Measurements from ENCODE around the gene SYNJ2. TPM values are rescaled to one million over a fixed set of nuclear protein-coding genes. Genes with fewer than 3 reads are reported as not detected.
"Not testable (repeated sequence)": the region's sequence is repeated elsewhere in the genome, so short reads cannot be mapped to it uniquely, and the experiment has no call there.

Gene SYNJ2
- total and polyA plus RNA-seq, 2 experiments from 2014 or later = 20.5 to 28.6 TPM

GRCh38 chr6:157964100-157964499 lies 17.6 kb upstream of the SYNJ2 start:
- in situ Hi-C loops (cut with MboI) = no loop called here
- Histone ChIP-seq H3K27me3 (replicated peaks; ENCODE audit: insufficient read depth) (no peaks in the 10 kb centered on the region), H3K9me3 (ENCODE audit: low read depth) (no peaks in the 10 kb centered on the region), H3K27ac (no peak overlapping the region), H3K4me2 (ENCODE audit: unreplicated experiment) (no peak overlapping the region), H3K79me2 (ENCODE audit: insufficient read depth) (no peaks in the 10 kb centered on the region), H3K36me3 (ENCODE audit: low read depth) (no peaks in the 10 kb centered on the region), H4K20me1 (ENCODE audit: insufficient read depth) (no peaks in the 10 kb centered on the region), H3K4me1 (ENCODE audit: insufficient read depth) (0 out of 2 replicates have a peak, but pooled peaks cover 6% of the 10 kb centered on the region), H3K4me3 (no peak overlapping the region), H3K9me2 (ENCODE audit: insufficient read depth) (no peaks in the 10 kb centered on the region), H3F3A (ENCODE audit: insufficient read depth) (0 out of 2 replicates have a peak, but pooled peaks cover 5% of the 10 kb centered on the region), H3K9ac (no peak overlapping the region), H2AFZ (no peak overlapping the region)
- no peak for TF ChIP-seq EZH2phosphoT487 (IDR thresholded peaks at IDR 0.05; ENCODE audit: insufficient read depth, low read depth)
- TF ChIP-seq EZH2 (IDR thresholded peaks at IDR 0.05; ENCODE audit: insufficient read depth, poor library complexity, severe bottlenecking) = no peak
- DNase-seq = no peak
- 65 to 67% methylated on average over 3 of the region's 3 CpGs for WGBS, 2 experiments (ENCODE audit: low coverage in 1 of 2, low lambda C conversion rate in 2 of 2, missing lambda C conversion rate in 2 of 2)

DNA sequence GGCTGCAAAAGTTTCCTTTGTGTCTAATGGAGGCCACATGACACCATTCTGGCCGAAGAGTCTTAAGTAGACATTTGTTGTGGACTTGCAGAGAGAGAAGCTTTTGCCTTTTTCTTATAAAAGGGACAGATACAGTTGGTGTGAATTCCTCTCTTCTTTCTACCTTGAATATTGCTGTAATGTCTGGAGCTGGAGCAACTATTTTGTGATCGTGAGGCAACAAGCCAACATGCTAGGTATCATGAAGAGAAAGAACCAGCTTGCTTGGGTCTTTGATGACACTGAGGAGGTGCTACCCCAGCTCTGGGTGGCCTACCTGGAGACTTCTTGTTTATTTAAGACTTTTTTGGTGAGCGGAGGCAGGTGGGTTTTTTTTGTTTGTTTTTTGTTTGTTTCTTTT lies 16.3 kb upstream of the SYNJ2 start:
- no peak overlapping the region for H3K9ac ChIP-seq
- H3K4me2 ChIP-seq (ENCODE audit: unreplicated experiment) = no peak overlapping the region
- 0 out of 2 replicates have a peak, but pooled peaks cover 7% of the 10 kb centered on the region for H3K4me1 ChIP-seq (ENCODE audit: insufficient read depth)
- H3K4me3 ChIP-seq = no peak overlapping the region
- H3K9me2 ChIP-seq (ENCODE audit: insufficient read depth) = no peaks in the 10 kb centered on the region
- H3F3A ChIP-seq (ENCODE audit: insufficient read depth) = 0 out of 2 replicates have a peak, but pooled peaks cover 5% of the 10 kb centered on the region
- H3K36me3 ChIP-seq (ENCODE audit: low read depth) = no peaks in the 10 kb centered on the region
- 89 to 99% methylated on average over 3 of the region's 3 CpGs for WGBS, 2 experiments (ENCODE audit: low coverage in 1 of 2, low lambda C conversion rate in 2 of 2, missing lambda C conversion rate in 2 of 2)
- no peak overlapping the region for H3K27ac ChIP-seq
- H3K79me2 ChIP-seq (ENCODE audit: insufficient read depth) = no peaks in the 10 kb centered on the region
- DNase-seq = no peak
- no peaks in the 10 kb centered on the region for H3K9me3 ChIP-seq (ENCODE audit: low read depth)
- H4K20me1 ChIP-seq (ENCODE audit: insufficient read depth) = no peaks in the 10 kb centered on the region
- no peak for TF ChIP-seq EZH2 (IDR thresholded peaks at IDR 0.05; ENCODE audit: insufficient read depth, poor library complexity, severe bottlenecking)
- no peak for TF ChIP-seq EZH2phosphoT487 (IDR thresholded peaks at IDR 0.05; ENCODE audit: insufficient read depth, low read depth)
- no peaks in the 10 kb centered on the region for H3K27me3 ChIP-seq (replicated peaks; ENCODE audit: insufficient read depth)
- in situ Hi-C loops (cut with MboI) = no loop called here
- no peak overlapping the region for H2AFZ ChIP-seq

GRCh38 chr6:157966589-157966977 lies 15.1 kb upstream of the SYNJ2 start:
- Histone ChIP-seq H3K9me3 (ENCODE audit: low read depth) (no peaks in the 10 kb centered on the region), H3K4me3 (no peak overlapping the region), H3K9ac (no peak overlapping the region), H3K79me2 (ENCODE audit: insufficient read depth) (no peaks in the 10 kb centered on the region), H3K4me1 (ENCODE audit: insufficient read depth) (0 out of 2 replicates have a peak, but pooled peaks cover 7% of the 10 kb centered on the region), H3F3A (ENCODE audit: insufficient read depth) (0 out of 2 replicates have a peak, but pooled peaks cover under 1% of the 10 kb centered on the region), H2AFZ (no peak overlapping the region), H3K27ac (no peak overlapping the region), H3K27me3 (replicated peaks; ENCODE audit: insufficient read depth) (no peaks in the 10 kb centered on the region), H3K36me3 (ENCODE audit: low read depth) (no peaks in the 10 kb centered on the region), H3K4me2 (ENCODE audit: unreplicated experiment) (no peak overlapping the region), H3K9me2 (ENCODE audit: insufficient read depth) (no peaks in the 10 kb centered on the region), H4K20me1 (ENCODE audit: insufficient read depth) (no peaks in the 10 kb centered on the region)
- in situ Hi-C loops (cut with MboI) = no loop called here
- DNase-seq = no peak
- TF ChIP-seq EZH2 (IDR thresholded peaks at IDR 0.05; ENCODE audit: insufficient read depth, poor library complexity, severe bottlenecking) = no peak
- 90 to 97% methylated on average over 8 of the region's 8 CpGs for WGBS, 2 experiments (ENCODE audit: low coverage in 1 of 2, low lambda C conversion rate in 2 of 2, missing lambda C conversion rate in 2 of 2)

- in situ Hi-C loops (cut with MboI) = no loop called here
- H3K36me3 ChIP-seq (ENCODE audit: low read depth) = no peaks in the 10 kb centered on the region
- H3K4me1 ChIP-seq (ENCODE audit: insufficient read depth) = 0 out of 2 replicates have a peak, but pooled peaks cover 7% of the 10 kb centered on the region
- H4K20me1 ChIP-seq (ENCODE audit: insufficient read depth) = no peaks in the 10 kb centered on the region
- no peaks in the 10 kb centered on the region for H3K27me3 ChIP-seq (replicated peaks; ENCODE audit: insufficient read depth)
- H2AFZ ChIP-seq = no peak overlapping the region
- no peaks in the 10 kb centered on the region for H3K9me3 ChIP-seq (ENCODE audit: low read depth)
- TF ChIP-seq EZH2phosphoT487 (IDR thresholded peaks at IDR 0.05; ENCODE audit: insufficient read depth, low read depth) (no peak), EZH2 (IDR thresholded peaks at IDR 0.05; ENCODE audit: insufficient read depth, poor library complexity, severe bottlenecking) (no peak)
- H3K79me2 ChIP-seq (ENCODE audit: insufficient read depth) = no peaks in the 10 kb centered on the region
- H3K9ac ChIP-seq = no peak overlapping the region
- H3K9me2 ChIP-seq (ENCODE audit: insufficient read depth) = no peaks in the 10 kb centered on the region
- no peak overlapping the region for H3K27ac ChIP-seq
- no peaks in the 10 kb centered on the region for H3F3A ChIP-seq (ENCODE audit: insufficient read depth)
- WGBS, 2 experiments (ENCODE audit: low coverage in 1 of 2, low lambda C conversion rate in 2 of 2, missing lambda C conversion rate in 2 of 2) = 79 to 81% methylated on average over 6 of the region's 6 CpGs
- no peak for DNase-seq
- H3K4me2 ChIP-seq (ENCODE audit: unreplicated experiment) = no peak overlapping the region
- no peak overlapping the region for H3K4me3 ChIP-seq
These were observed 14.6 kb upstream of the SYNJ2 start for GRCh38 chr6:157967020-157967419.

DNA sequence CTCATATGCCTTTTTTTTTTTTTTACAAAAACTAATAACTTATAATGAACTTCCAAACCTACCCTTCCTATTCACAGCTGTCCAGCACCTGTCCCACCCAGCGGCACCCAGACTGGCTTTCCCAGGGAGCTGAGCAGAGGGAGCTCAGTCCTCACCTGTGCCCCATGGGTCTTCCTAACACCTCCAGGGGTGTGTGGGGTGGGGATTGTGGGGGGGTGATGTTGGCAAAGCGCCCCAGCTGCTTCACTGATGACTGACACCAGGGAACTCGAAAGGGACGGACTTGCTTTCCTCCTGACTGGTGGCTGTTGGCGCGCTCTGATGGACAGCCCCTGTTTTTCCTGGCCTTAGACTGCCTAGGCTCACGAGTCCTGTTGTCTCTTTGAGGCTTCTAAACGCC lies 14.2 kb upstream of the SYNJ2 start:
- Histone ChIP-seq H3K27ac (no peak overlapping the region), H3K9me2 (ENCODE audit: insufficient read depth) (no peaks in the 10 kb centered on the region), H3K4me2 (ENCODE audit: unreplicated experiment) (no peak overlapping the region), H3K27me3 (replicated peaks; ENCODE audit: insufficient read depth) (no peaks in the 10 kb centered on the region), H3K9ac (no peak overlapping the region), H4K20me1 (ENCODE audit: insufficient read depth) (no peaks in the 10 kb centered on the region), H2AFZ (no peak overlapping the region), H3K4me3 (no peak overlapping the region), H3K36me3 (ENCODE audit: low read depth) (no peaks in the 10 kb centered on the region), H3K4me1 (ENCODE audit: insufficient read depth) (0 out of 2 replicates have a peak, but pooled peaks cover 7% of the 10 kb centered on the region), H3K79me2 (ENCODE audit: insufficient read depth) (no peaks in the 10 kb centered on the region), H3F3A (ENCODE audit: insufficient read depth) (no peaks in the 10 kb centered on the region), H3K9me3 (ENCODE audit: low read depth) (no peaks in the 10 kb centered on the region)
- in situ Hi-C loops (cut with MboI) = no loop called here
- TF ChIP-seq EZH2phosphoT487 (IDR thresholded peaks at IDR 0.05; ENCODE audit: insufficient read depth, low read depth) (no peak), EZH2 (IDR thresholded peaks at IDR 0.05; ENCODE audit: insufficient read depth, poor library complexity, severe bottlenecking) (no peak)
- 70% methylated on average over 8 of the region's 8 CpGs for WGBS, 2 experiments (ENCODE audit: low coverage in 1 of 2, low lambda C conversion rate in 2 of 2, missing lambda C conversion rate in 2 of 2)
- DNase-seq = no peak

DNA sequence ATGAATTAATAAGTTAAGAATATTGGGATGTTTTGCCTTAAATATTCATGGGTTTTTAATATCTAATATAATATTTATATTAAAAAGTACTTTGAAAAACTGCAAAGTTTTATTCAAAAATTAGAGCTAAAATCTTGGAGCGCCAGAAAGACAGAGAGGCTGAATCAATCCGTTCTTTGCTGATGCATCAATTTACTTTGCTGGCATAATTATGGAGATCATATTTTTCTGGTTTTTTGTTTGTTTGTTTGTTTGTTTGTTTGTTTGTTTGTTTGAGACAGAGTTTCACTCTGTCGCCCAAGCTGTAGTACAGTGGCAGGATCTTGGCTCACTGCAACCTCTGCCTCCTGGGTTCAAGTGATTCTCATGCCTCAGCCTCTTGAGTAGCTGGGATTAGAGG lies 9.5 kb upstream of the SYNJ2 start:
- H3K9me3 ChIP-seq (ENCODE audit: low read depth); H3K27me3 ChIP-seq (replicated peaks; ENCODE audit: insufficient read depth); DNase-seq; H2AFZ ChIP-seq; H3K4me3 ChIP-seq; in situ Hi-C loops (cut with MboI); H3K4me2 ChIP-seq (ENCODE audit: unreplicated experiment); H3K27ac ChIP-seq; H3K9ac ChIP-seq; H3K9me2 ChIP-seq (ENCODE audit: insufficient read depth); H3K4me1 ChIP-seq (ENCODE audit: insufficient read depth); H3F3A ChIP-seq (ENCODE audit: insufficient read depth); H3K79me2 ChIP-seq (ENCODE audit: insufficient read depth); H4K20me1 ChIP-seq (ENCODE audit: insufficient read depth); H3K36me3 ChIP-seq (ENCODE audit: low read depth): not testable (repeated sequence)
- 72 to 79% methylated on average over 3 of the region's 3 CpGs for WGBS, 2 experiments (ENCODE audit: low coverage in 1 of 2, low lambda C conversion rate in 2 of 2, missing lambda C conversion rate in 2 of 2)
